Thyroid gland (tissue), 4 donors: ENCODE results near the gene FER.

ENCODE experiments used
- POLR2A ChIP-seq, 2 donors: fragments of 450-650 bp; IDR thresholded peaks; one replicate each; pipeline ENCODE4 v1.6.1; 2017; ENCODE audit warnings: antibody characterized with exemption in 2 of 2, mild to moderate bottlenecking in 2 of 2, moderate library complexity in 1 of 2
- TF ChIP-seq, protein P1 (sequence below), 6 experiments: fragments of 200-600 bp in 3 of 6; fragments of 450-650 bp in 3 of 6; sonication (generic) in 3 of 6; IDR thresholded peaks; one replicate each; pipeline ENCODE4 v1.5.1; 2016 to 2019; ENCODE audit warnings: antibody characterized with exemption in 6 of 6, mild to moderate bottlenecking in 2 of 6, inconsistent platforms in 1 of 6, moderate library complexity in 1 of 6

DNA sequence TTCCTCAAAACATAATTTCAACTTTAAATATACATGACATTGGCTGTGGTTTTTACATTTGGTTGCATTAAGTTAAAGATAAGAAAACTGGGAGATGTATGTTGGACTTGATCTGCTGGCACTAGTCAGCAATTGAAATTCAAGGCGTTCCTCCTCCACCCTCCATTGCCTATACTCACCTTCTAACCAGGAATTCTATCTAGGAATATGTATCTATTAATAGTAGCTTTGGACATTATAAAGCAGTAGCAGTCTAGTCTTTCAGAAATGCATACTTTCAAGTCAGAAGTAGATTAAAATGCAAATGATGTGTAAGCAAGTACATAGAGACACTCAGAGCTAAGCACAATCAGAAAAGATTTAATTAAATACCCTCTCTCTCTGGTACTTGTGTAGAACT, 24.9 kb downstream of the FER start:
- TF ChIP-seq, protein P1, sequence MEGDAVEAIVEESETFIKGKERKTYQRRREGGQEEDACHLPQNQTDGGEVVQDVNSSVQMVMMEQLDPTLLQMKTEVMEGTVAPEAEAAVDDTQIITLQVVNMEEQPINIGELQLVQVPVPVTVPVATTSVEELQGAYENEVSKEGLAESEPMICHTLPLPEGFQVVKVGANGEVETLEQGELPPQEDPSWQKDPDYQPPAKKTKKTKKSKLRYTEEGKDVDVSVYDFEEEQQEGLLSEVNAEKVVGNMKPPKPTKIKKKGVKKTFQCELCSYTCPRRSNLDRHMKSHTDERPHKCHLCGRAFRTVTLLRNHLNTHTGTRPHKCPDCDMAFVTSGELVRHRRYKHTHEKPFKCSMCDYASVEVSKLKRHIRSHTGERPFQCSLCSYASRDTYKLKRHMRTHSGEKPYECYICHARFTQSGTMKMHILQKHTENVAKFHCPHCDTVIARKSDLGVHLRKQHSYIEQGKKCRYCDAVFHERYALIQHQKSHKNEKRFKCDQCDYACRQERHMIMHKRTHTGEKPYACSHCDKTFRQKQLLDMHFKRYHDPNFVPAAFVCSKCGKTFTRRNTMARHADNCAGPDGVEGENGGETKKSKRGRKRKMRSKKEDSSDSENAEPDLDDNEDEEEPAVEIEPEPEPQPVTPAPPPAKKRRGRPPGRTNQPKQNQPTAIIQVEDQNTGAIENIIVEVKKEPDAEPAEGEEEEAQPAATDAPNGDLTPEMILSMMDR (IDR thresholded peaks at IDR 0.05) = no peak
- no peak for TF ChIP-seq POLR2A (IDR thresholded peaks at IDR 0.05)
